Umbilical cord (tissue), 2 donors: ENCODE data around the gene DEFB114. TPM values are rescaled to one million over a fixed set of nuclear protein-coding genes. Genes with fewer than 3 reads are reported as not detected.
A peak's percentile ranks its signal among the peaks of the same experiment; 100 is the strongest.
"Not testable (repeated sequence)": the region's sequence is repeated elsewhere in the genome, so short reads cannot be mapped to it uniquely, and the experiment has no call there.

Experiments
- DNase-seq: peaks from one replicate; pipeline ENCODE4 v3.0.0-alpha.2; 2015; ENCODE audit warnings: low spot score
- total RNA-seq: library from RNA; depleted of rRNA; stranded (reverse); fragments of >200 nt; gene quantifications from one replicate; pipeline ENCODE4 v1.2.3, GENCODE V29; 2014; ENCODE audit warnings: low replicate concordance; ENCODE audit not compliant: insufficient read depth

Gene DEFB114, protein sequence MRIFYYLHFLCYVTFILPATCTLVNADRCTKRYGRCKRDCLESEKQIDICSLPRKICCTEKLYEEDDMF
- not detected for total RNA-seq

GRCh38 chr6:49964064-49964463 is at the start of gene DEFB114:
DEFB114 (minus strand) TSS chr6:49964164; CDS start chr6:49964105, 59 bp downstream.
- no peak for DNase-seq

DNA sequence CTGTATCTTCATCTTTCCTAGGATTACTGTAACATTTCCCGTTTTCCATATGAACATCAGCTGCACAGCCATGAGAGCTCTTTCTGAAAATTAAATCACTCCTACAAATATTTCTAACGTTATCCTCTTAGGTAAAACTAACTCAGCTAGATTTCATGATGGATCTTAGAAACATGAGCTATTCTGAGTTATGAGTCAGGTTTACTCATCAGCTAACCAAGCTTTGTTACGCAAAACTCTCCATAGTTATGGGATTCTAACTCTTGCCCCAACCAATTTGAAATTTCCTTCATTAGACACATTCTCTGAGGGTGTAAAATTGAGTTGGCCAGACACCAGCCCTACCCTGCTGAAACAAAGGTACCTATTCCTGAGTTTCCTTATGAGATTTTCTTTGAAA is 43.9 kb upstream of the DEFB114 start:
- DNase-seq: no peak

GRCh38 chr6:50003139-50003538 is 39.2 kb upstream of the DEFB114 start:
- DNase-seq: no peak

GRCh38 chr6:49995278-49995677 is 31.3 kb upstream of the DEFB114 start:
- DNase-seq: no peak

GRCh38 chr6:49988900-49989299 is 24.9 kb upstream of the DEFB114 start:
- DNase-seq: no peak

- no peak for DNase-seq
Measured at GRCh38 chr6:49987749-49988148, 23.8 kb upstream of the DEFB114 start.

GRCh38 chr6:49986551-49986950 is 22.6 kb upstream of the DEFB114 start:
- no peak for DNase-seq

DNA sequence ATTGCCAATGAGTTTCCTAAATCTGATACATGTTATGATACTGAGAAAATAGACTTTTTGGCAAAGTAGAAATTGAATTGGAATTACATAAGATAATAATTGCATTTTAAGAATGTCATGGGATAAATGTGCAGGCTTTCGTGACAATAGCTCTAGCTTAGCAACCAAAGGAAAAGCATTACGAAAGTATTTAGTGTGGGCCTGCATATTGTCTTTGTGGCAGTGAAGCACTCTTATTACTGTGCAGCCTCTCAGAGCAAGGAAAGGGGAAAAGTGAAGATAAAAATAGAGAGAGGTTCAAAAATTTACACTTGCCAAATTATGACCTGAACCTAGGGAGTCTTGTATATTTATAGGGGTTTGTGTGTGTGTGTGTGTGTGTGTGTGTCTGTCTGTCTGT is 18.1 kb upstream of the DEFB114 start:
- DNase-seq: peak; percentile 7

GRCh38 chr6:49980898-49981297 is 16.9 kb upstream of the DEFB114 start:
- peak; percentile 31 for DNase-seq

DNA sequence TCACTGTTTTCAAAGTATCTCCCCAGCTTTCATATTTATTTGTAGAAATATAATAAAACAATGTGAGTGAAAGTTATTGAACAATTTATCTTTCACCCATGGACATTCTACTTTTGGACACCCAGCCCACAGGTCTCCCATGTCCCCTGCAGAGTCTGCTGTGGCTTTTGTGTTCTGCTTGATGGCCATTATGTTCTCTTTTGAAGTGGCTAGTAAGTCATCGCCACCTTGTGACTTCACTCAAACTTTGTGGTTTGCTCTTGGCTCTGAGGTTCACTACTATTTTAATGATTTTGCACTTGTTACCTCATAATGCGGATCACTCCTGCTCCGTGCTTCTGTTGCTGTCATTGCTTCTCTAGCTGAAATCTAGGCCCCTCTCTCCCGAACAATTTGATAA is 15.6 kb upstream of the DEFB114 start:
- DNase-seq: no peak

GRCh38 chr6:49978332-49979226 is 14.6 kb upstream of the DEFB114 start:
- no peak for DNase-seq

GRCh38 chr6:49969605-49970004 is 5.6 kb upstream of the DEFB114 start, which contains the start of gene DEFB113:
DEFB113 (minus strand) TSS chr6:49969625; CDS start chr6:49969625, 0 bp downstream.
- DNase-seq: no peak

GRCh38 chr6:49966823-49967222 is 2.9 kb upstream of the DEFB114 start:
- no peak for DNase-seq

DNA sequence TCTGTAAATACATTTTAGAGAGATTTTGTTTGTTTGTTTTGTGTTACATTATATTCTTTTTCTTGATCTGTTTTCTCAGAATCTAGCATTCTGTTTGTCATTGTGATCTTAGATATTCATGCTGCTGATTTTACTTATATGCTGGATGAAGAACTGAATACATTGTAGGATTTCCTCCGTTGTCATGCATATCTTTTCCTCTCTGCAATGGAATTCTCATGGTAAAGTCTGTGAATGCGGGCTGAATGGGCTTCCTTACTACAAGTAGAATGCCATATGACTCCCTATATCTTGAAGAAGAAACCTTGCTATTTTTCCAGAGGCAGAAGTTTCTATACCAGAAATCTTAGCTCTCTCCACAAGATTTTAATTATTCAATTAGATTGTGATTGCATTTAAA is 2.4 kb upstream of the DEFB114 start:
- no peak for DNase-seq

GRCh38 chr6:49958180-49958579 is 5.8 kb downstream of the DEFB114 start:
- no peak for DNase-seq

DNA sequence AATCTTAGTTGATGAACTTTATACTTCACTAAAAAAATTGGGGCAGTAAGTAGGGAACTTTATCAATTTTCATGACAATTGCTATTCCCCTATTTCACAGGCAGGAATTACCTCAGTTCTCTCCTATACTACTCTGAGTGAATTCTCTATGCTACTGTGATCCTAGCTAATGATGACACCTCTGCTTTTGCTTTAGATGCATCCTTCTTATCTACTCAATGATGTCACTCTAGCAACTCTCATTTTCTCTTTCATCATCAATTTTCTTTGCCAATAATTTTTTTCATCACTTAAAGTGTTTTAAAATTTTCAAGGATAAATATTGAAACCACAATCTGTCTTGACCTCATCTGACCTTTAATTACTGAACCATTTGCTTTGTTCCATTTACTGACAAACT is 8.1 kb downstream of the DEFB114 start:
- no peak for DNase-seq

DNA sequence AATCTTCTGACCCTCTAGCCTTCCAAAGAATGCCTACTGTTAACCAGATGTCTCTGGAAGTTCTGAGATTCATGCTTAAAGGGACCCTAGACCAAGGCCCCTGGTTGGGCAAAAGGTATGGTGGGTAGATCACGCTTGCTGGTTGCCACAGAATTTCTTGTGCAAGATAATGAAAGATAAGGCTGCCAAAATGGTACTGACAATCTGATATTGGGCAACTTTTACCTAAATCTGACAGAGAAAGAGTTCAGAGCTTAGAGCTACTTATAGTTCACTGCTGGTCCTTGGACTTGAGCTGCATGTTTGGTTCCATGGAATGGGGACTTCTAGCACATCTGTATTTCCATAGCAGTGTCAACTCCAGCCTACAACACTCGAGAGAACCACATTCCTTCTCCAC is 12.0 kb downstream of the DEFB114 start:
- no peak for DNase-seq

GRCh38 chr6:49950415-49950751 is 13.6 kb downstream of the DEFB114 start:
- no peak for DNase-seq

GRCh38 chr6:49949062-49949461 is 14.9 kb downstream of the DEFB114 start:
- DNase-seq: no peak

DNA sequence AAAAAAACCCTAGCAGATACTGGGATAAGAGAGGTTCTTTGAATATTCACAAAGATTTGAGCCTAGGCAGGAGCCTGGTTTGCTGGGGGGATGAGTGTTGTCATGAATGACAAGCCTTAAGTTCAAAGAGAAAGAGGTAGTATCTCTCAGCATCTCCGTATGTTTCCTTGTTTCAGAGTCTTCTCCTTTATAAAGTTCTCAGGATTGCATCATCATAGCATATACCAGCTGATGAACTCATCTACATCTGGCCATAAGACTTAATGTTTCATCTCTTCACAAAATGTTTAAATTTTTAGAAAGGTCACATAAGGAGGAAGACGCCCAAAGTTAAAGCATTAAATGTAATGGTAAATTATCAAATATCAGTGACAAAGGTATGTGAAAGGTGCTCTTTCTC is 17.1 kb downstream of the DEFB114 start:
- no peak for DNase-seq

DNA sequence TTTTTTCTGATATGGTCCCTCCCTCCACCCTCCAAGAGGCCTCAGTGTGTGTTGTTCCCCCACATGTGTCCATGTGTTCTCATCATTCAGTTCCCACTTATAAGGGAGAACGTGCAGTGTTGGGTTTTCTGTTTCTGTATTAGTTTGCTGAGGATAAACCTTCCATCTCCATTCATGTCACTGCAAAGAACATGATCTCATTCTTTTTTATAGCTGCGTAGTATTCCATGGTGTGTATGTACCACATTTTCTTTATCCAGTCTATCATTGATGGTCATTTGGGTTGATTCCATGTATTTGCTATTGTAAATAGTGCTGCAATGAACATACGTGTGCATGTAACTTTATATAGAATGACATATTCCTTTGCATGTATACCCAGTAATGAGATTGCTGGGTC is 19.9 kb downstream of the DEFB114 start:
- not testable (repeated sequence) for DNase-seq

DNA sequence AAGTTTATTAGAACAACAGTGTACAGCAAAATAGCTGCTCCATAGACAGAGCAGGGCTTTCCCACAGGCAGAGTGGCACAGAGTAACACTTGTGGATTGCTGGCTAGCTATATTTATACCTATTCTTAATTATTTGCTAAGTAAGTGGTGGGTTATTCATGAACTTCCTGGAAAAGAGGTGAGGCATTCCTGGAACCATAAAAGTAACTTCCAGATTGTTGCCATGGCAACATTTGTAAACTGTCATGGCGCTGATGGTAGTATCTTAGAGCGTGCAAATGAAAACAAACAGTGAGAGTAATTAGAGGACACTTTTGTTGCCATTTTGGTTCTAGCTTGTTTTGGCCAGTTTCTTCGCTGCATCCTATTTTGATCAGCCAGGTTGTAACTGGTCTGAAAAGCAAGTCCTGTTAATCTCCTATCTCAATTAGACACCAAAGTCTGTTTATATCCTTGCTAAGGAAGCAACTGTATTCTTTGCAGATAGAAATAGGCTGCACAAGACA is 23.9 kb downstream of the DEFB114 start:
- no peak for DNase-seq

GRCh38 chr6:49937811-49938210 is 26.2 kb downstream of the DEFB114 start:
- no peak for DNase-seq
